Adrenal gland (tissue), 5 donors: ENCODE measurements around the gene GALR3.

Source experiments
- CTCF ChIP-seq, 6 experiments: fragments of 450-650 bp in 4 of 6; fragments of 200-600 bp in 2 of 6; sonication (generic) in 1 of 6; IDR thresholded peaks; 1 replicate in 5 of 6; 2 replicates in 1 of 6; pipeline versions ENCODE4 v1.5.1 to v1.8.0; 2016 to 2021; ENCODE audit warnings: antibody characterized with exemption in 6 of 6, mild to moderate bottlenecking in 2 of 6, moderate library complexity in 1 of 6
- POLR2A ChIP-seq, 2 donors: fragments of 450-650 bp; IDR thresholded peaks; one replicate each; pipeline ENCODE4 v1.6.1; 2017; ENCODE audit warnings: antibody characterized with exemption in 2 of 2, mild to moderate bottlenecking in 2 of 2, moderate library complexity in 1 of 2
- donor health status: DM: no; HTN: no; CAD: no.

- no peak for TF ChIP-seq POLR2A (IDR thresholded peaks at IDR 0.05)
- TF ChIP-seq CTCF (IDR thresholded peaks at IDR 0.05), result no peak
Observed at GRCh38 chr22:37824674-37825641, 1.8 kb downstream of the GALR3 start.
